GM18867 (cell line): ENCODE measurements around the gene RNU11.
A peak's percentile ranks its signal among the peaks of the same experiment; 100 is the strongest.
"Not testable (repeated sequence)": the region's sequence is repeated elsewhere in the genome, so short reads cannot be mapped to it uniquely, and the experiment has no call there.

Experiments used
- ATAC-seq: cut with Tn5 transposase; IDR thresholded peaks from one replicate; pipeline ENCODE4 v1.9.1; 2021; ENCODE audit warnings: mild to moderate bottlenecking, moderate library complexity; ENCODE audit not compliant: unreplicated experiment

The RNU11 gene

GRCh38 chr1:28656335-28656734 lies 7.9 kb downstream of the RNU11 start:
- ATAC-seq: no peak

- no peak for ATAC-seq
These were observed 15.6 kb downstream of the RNU11 start for GRCh38 chr1:28663871-28664470.

- ATAC-seq: no peak
These were observed 18.4 kb downstream of the RNU11 start for GRCh38 chr1:28666806-28667205.

GRCh38 chr1:28668191-28668955 lies 20.0 kb downstream of the RNU11 start, which contains the start of gene GMEB1:
Gene GMEB1, plus strand, starts transcription at chr1:28668784. Its CDS starts 14,829 bp downstream, at chr1:28683613.
- peak; percentile 81 for ATAC-seq

GRCh38 chr1:28668956-28669723 lies 20.7 kb downstream of the RNU11 start:
- ATAC-seq: peak; percentile 48

- no peak for ATAC-seq
These were observed 22.9 kb downstream of the RNU11 start for GRCh38 chr1:28671254-28671780.

GRCh38 chr1:28672971-28673370 lies 24.6 kb downstream of the RNU11 start:
- not testable (repeated sequence) for ATAC-seq

- no peak for ATAC-seq
These were observed 27.5 kb downstream of the RNU11 start for GRCh38 chr1:28675924-28676257.

GRCh38 chr1:28680151-28680550 lies 31.8 kb downstream of the RNU11 start:
- ATAC-seq: no peak

GRCh38 chr1:28682840-28683239 lies 34.4 kb downstream of the RNU11 start:
- no peak for ATAC-seq

GRCh38 chr1:28684937-28685336 lies 36.5 kb downstream of the RNU11 start:
- ATAC-seq: no peak

GRCh38 chr1:28691627-28692026 lies 43.2 kb downstream of the RNU11 start:
- ATAC-seq: not testable (repeated sequence)
